Measurements from ENCODE around the gene SLC23A2. TPM values are rescaled to one million over a fixed set of nuclear protein-coding genes. Genes with fewer than 3 reads are reported as not detected.
"Not testable (repeated sequence)": the region's sequence is repeated elsewhere in the genome, so short reads cannot be mapped to it uniquely, and the experiment has no call there.

The SLC23A2 gene
- 9.6 and 10.9 TPM in 2 replicates for total RNA-seq (2012; rRNA removed)

- Histone ChIP-seq H3K4me2 (ENCODE audit: low read length) (peak within 1 kb of the TSS; percentile 98), H3K9ac (ENCODE audit: low read depth, low read length) (peak within 1 kb of the TSS; percentile 77), H3K36me3 (ENCODE audit: insufficient read depth, low read length) (no peaks in the 10 kb centered on the region), H3K27me3 (ENCODE audit: control insufficient read depth, insufficient read depth, low read length) (no peaks in the 10 kb centered on the region), H3K9me3 (replicated peaks; ENCODE audit: low read length) (no peaks in the 10 kb centered on the region), H3K4me3 (ENCODE audit: low read length) (peak within 1 kb of the TSS; percentile 92), H3K4me1 (ENCODE audit: control insufficient read depth, insufficient read depth, low read length) (peaks cover 11% of the 10 kb centered on the region)
Observed at GRCh38 chr20:5001174-5002076, at the start of gene SLC23A2. Gene SLC23A2, minus strand, starts transcription at chr20:5001510. Its CDS starts 68,948 bp downstream, at chr20:4932562.

- Histone ChIP-seq H3K9me3 (replicated peaks; ENCODE audit: low read length) (no peaks in the 10 kb centered on the region), H3K4me3 (ENCODE audit: low read length) (no peak overlapping the region), H3K36me3 (ENCODE audit: insufficient read depth, low read length) (no peaks in the 10 kb centered on the region), H3K4me2 (ENCODE audit: low read length) (no peak overlapping the region), H3K9ac (ENCODE audit: low read depth, low read length) (no peak overlapping the region), H3K4me1 (ENCODE audit: control insufficient read depth, insufficient read depth, low read length) (no peaks in the 10 kb centered on the region), H3K27me3 (ENCODE audit: control insufficient read depth, insufficient read depth, low read length) (peaks cover 6% of the 10 kb centered on the region)
Observed at GRCh38 chr20:5046656-5047339, 45.5 kb upstream of the SLC23A2 start.

GRCh38 chr20:5045906-5046305 lies 44.6 kb upstream of the SLC23A2 start:
- Histone ChIP-seq H3K9me3 (replicated peaks; ENCODE audit: low read length) (no peaks in the 10 kb centered on the region), H3K36me3 (ENCODE audit: insufficient read depth, low read length) (no peaks in the 10 kb centered on the region), H3K27me3 (ENCODE audit: control insufficient read depth, insufficient read depth, low read length) (peaks cover 6% of the 10 kb centered on the region), H3K4me1 (ENCODE audit: control insufficient read depth, insufficient read depth, low read length) (peaks cover 2% of the 10 kb centered on the region), H3K4me3 (ENCODE audit: low read length) (no peak overlapping the region), H3K4me2 (ENCODE audit: low read length) (no peak overlapping the region), H3K9ac (ENCODE audit: low read depth, low read length) (no peak overlapping the region)

GRCh38 chr20:5044075-5044620 lies 42.8 kb upstream of the SLC23A2 start:
- Histone ChIP-seq H3K9ac (ENCODE audit: low read depth, low read length) (no peak overlapping the region), H3K4me2 (ENCODE audit: low read length) (no peak overlapping the region), H3K4me3 (ENCODE audit: low read length) (no peak overlapping the region), H3K4me1 (ENCODE audit: control insufficient read depth, insufficient read depth, low read length) (peaks cover 2% of the 10 kb centered on the region), H3K9me3 (replicated peaks; ENCODE audit: low read length) (no peaks in the 10 kb centered on the region), H3K27me3 (ENCODE audit: control insufficient read depth, insufficient read depth, low read length) (peaks cover 5% of the 10 kb centered on the region), H3K36me3 (ENCODE audit: insufficient read depth, low read length) (no peaks in the 10 kb centered on the region)

DNA sequence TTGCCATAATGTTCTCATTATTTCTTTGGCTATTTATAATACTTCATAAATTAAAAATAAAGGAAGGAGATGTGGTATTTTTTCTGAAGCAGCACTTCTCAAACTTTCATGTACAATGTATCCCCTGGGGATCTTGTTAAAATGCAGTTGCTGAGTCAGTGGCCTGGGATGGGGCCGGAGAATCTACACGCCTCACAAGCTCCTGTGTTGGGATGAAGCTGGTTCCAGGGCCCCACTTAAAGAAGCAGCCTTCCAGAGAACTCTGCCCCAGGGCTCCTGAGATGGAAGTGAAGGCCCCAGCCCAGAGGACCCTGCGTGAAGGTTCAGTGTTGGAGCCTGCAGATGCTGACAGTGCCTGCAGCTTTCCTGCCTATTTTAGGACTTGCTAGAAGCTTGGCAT lies 40.1 kb upstream of the SLC23A2 start:
- Histone ChIP-seq H3K27me3 (ENCODE audit: control insufficient read depth, insufficient read depth, low read length) (no peaks in the 10 kb centered on the region), H3K4me1 (ENCODE audit: control insufficient read depth, insufficient read depth, low read length) (peaks cover 2% of the 10 kb centered on the region), H3K9ac (ENCODE audit: low read depth, low read length) (no peak overlapping the region), H3K4me3 (ENCODE audit: low read length) (no peak overlapping the region), H3K36me3 (ENCODE audit: insufficient read depth, low read length) (no peaks in the 10 kb centered on the region), H3K9me3 (replicated peaks; ENCODE audit: low read length) (no peaks in the 10 kb centered on the region), H3K4me2 (ENCODE audit: low read length) (no peak overlapping the region)

GRCh38 chr20:5040345-5040744 lies 39.0 kb upstream of the SLC23A2 start:
- no peak overlapping the region for H3K4me2 ChIP-seq (ENCODE audit: low read length)
- no peak overlapping the region for H3K4me3 ChIP-seq (ENCODE audit: low read length)
- no peaks in the 10 kb centered on the region for H3K9me3 ChIP-seq (replicated peaks; ENCODE audit: low read length)
- H3K27me3 ChIP-seq (ENCODE audit: control insufficient read depth, insufficient read depth, low read length), result no peaks in the 10 kb centered on the region
- H3K9ac ChIP-seq (ENCODE audit: low read depth, low read length), result no peak overlapping the region
- H3K4me1 ChIP-seq (ENCODE audit: control insufficient read depth, insufficient read depth, low read length), result peaks cover 2% of the 10 kb centered on the region
- no peaks in the 10 kb centered on the region for H3K36me3 ChIP-seq (ENCODE audit: insufficient read depth, low read length)

DNA sequence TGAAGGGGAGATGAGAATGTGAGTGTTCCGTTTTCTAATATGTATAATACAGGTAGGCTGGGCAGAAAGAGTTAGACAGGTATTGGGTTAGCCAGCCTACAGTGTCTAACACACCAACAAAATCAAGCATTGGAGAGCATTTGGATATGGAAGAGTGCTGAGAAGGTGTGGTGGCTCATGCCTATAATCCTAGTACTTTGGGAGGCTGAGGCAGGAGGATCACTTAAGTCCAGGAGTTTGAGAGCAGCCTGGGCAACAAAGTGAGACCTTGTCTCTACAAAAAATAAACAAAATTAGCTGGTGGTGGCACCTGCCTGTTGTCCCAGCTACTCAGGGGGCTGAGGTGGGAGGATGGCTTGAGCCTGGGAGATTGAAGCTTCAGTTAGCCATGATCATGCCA lies 38.6 kb upstream of the SLC23A2 start:
- Histone ChIP-seq H3K9ac (ENCODE audit: low read depth, low read length) (no peak overlapping the region), H3K4me1 (ENCODE audit: control insufficient read depth, insufficient read depth, low read length) (peaks cover 2% of the 10 kb centered on the region), H3K4me2 (ENCODE audit: low read length) (no peak overlapping the region), H3K36me3 (ENCODE audit: insufficient read depth, low read length) (no peaks in the 10 kb centered on the region), H3K9me3 (replicated peaks; ENCODE audit: low read length) (no peaks in the 10 kb centered on the region), H3K4me3 (ENCODE audit: low read length) (no peak overlapping the region), H3K27me3 (ENCODE audit: control insufficient read depth, insufficient read depth, low read length) (no peaks in the 10 kb centered on the region)

GRCh38 chr20:5039255-5039657 lies 37.9 kb upstream of the SLC23A2 start:
- Histone ChIP-seq H3K9me3 (replicated peaks; ENCODE audit: low read length) (no peaks in the 10 kb centered on the region), H3K4me1 (ENCODE audit: control insufficient read depth, insufficient read depth, low read length) (peaks cover 2% of the 10 kb centered on the region), H3K4me2 (ENCODE audit: low read length) (no peak overlapping the region), H3K36me3 (ENCODE audit: insufficient read depth, low read length) (no peaks in the 10 kb centered on the region), H3K9ac (ENCODE audit: low read depth, low read length) (no peak overlapping the region), H3K27me3 (ENCODE audit: control insufficient read depth, insufficient read depth, low read length) (no peaks in the 10 kb centered on the region), H3K4me3 (ENCODE audit: low read length) (no peak overlapping the region)

- Histone ChIP-seq H3K4me3 (ENCODE audit: low read length) (no peak overlapping the region), H3K27me3 (ENCODE audit: control insufficient read depth, insufficient read depth, low read length) (no peaks in the 10 kb centered on the region), H3K9ac (ENCODE audit: low read depth, low read length) (no peak overlapping the region), H3K9me3 (replicated peaks; ENCODE audit: low read length) (no peaks in the 10 kb centered on the region), H3K4me2 (ENCODE audit: low read length) (no peak overlapping the region), H3K36me3 (ENCODE audit: insufficient read depth, low read length) (no peaks in the 10 kb centered on the region), H3K4me1 (ENCODE audit: control insufficient read depth, insufficient read depth, low read length) (peaks cover 7% of the 10 kb centered on the region)
Observed at GRCh38 chr20:5036828-5037227, 35.5 kb upstream of the SLC23A2 start.

GRCh38 chr20:5035518-5035917 lies 34.2 kb upstream of the SLC23A2 start:
- not testable (repeated sequence) for H3K4me2 ChIP-seq (ENCODE audit: low read length); H3K36me3 ChIP-seq (ENCODE audit: insufficient read depth, low read length); H3K4me3 ChIP-seq (ENCODE audit: low read length); H3K9me3 ChIP-seq (replicated peaks; ENCODE audit: low read length); H3K4me1 ChIP-seq (ENCODE audit: control insufficient read depth, insufficient read depth, low read length); H3K9ac ChIP-seq (ENCODE audit: low read depth, low read length); H3K27me3 ChIP-seq (ENCODE audit: control insufficient read depth, insufficient read depth, low read length)

DNA sequence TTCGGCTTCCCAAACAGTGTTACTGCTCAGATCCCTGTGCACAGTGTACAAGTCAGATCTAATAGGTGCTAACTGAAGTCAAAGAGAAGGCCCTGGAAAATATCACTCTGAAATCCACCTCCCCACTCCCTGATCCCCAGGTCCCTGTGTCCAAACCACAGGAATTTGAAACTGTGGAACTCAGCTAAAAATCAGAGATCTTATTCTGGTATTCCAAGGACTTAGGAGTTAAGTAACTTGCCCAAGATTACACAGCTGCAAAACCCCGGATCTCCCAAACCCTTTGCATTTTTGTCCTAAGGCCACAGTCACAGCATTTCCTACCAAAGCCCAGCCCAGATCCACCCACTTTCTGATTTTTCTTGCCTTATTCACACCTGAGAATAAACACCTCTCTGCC lies 32.3 kb upstream of the SLC23A2 start:
- H3K36me3 ChIP-seq (ENCODE audit: insufficient read depth, low read length), result no peaks in the 10 kb centered on the region
- no peak overlapping the region for H3K9ac ChIP-seq (ENCODE audit: low read depth, low read length)
- peaks cover 4% of the 10 kb centered on the region for H3K4me1 ChIP-seq (ENCODE audit: control insufficient read depth, insufficient read depth, low read length)
- no peak overlapping the region for H3K4me2 ChIP-seq (ENCODE audit: low read length)
- H3K9me3 ChIP-seq (replicated peaks; ENCODE audit: low read length), result no peaks in the 10 kb centered on the region
- H3K27me3 ChIP-seq (ENCODE audit: control insufficient read depth, insufficient read depth, low read length), result peaks cover 6% of the 10 kb centered on the region
- H3K4me3 ChIP-seq (ENCODE audit: low read length), result no peak overlapping the region
